Stimulated activated CD4-positive, alpha-beta T cell treated with anti-CD3 and anti-CD28 coated beads, Interleukin-1b, Interleukin-23, amount 100 ng/mL, for 1 hour (primary cell): ENCODE data around the gene DCDC2B.
A peak's percentile ranks its signal among the peaks of the same experiment; 100 is the strongest.

Experiments used
- DNase-seq, 2 donors: peaks; one replicate each; pipeline ENCODE4 v3.0.0-alpha.2; 2020; ENCODE audit warnings: low read depth in 2 of 2

DCDC2B gene

DNA sequence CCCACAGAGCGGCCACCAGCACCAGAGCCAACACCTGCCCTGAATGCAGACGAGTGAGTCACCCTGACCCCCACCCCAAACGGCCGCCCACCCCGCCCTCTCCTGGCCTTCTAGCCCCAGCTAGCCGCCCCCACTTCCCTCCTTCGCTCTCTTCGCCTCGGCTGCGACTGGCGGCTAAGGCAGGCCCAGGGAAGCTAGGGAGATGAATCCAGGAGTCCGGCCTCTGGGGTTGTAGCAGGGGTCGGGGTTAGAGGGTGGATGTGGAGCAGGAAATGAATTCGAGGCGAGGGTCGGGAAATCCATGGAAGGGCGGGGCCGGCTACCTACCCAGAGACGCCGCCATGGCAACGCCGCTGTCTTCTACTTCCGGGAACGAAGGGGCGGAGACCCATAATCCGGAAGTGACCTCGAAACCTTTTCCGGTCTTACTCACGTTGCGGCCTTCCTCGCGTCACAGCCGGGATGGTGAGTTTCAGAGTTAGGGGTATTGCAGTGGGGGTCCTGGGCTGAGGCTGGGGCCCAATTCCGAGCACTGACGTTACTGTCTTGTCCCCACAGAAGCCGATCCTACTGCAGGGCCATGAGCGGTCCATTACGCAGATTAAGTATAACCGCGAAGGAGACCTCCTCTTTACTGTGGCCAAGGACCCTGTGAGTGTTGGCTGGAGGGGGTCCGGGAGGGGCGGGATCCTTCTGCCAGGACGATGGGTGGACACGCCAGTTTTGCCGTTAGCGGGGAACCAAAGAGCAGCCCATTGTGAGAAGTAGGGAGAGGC, 13.3 kb downstream of the DCDC2B start, which contains the start of the genes EIF3I and TMEM234:
Gene EIF3I, plus strand, starts transcription at position 428 of the 776 bp plus-strand sequence. Its CDS starts 35 bp downstream, at position 463.
Gene TMEM234, minus strand, starts transcription at position 374 of the 776 bp plus-strand sequence. Its CDS starts 31 bp downstream, at position 343.
- DNase-seq = peak; percentile 74 to 77

DNA sequence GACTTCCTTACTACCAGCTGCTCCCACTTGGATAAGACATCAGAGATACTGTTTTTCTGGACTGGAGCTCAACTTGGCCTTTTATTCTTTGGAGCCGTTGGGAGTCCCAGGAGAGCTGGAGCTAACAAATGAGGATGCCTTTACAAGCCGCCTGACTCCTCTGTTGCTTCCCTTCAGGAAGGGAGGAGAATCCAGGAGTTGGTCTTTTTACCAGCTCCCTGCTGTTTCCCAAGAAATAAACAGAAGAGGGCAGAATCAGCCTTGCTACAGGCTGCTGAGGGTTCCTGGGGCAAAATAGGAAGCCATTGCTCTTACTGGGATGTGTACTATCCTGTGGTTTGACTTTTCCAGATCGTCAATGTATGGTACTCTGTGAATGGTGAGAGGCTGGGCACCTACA, 14.8 kb downstream of the DCDC2B start:
- no peak for DNase-seq

DNA sequence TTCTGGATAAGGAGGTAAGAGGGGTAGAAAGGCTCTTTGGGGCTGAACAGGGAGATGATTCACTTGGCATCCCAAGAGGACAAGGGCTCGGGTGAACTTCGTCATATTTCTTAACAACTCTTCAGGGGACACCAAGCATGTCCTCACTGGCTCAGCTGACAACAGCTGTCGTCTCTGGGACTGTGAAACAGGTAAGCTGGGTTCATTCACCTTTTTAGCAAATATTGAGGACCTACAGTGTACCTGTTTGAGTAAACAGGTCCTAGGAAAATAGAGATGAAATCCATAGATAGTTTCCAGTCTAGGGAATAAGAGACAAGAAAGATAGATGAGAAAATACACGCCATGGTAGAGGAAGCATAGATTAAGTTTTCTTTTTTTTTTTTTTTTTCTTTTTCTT, 15.4 kb downstream of the DCDC2B start:
- DNase-seq = no peak

DNA sequence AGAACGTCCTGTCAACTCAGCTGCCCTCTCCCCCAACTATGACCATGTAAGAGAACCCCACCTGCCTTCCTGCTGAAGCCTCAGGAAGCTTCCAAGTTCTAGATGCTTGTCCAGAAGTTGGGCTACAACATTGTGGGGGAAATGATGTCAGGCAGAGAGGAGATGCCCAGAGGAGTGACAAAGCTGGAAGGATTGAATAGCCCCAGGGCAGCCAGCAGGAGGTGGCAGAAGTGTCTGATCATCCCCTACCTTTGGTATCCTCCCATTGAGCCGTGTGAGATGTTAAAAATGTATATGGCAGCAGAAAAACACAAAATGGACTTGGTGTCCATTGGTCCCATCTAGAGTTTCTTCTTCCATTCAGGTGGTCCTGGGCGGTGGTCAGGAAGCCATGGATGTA, 19.9 kb downstream of the DCDC2B start:
- no peak for DNase-seq

DNA sequence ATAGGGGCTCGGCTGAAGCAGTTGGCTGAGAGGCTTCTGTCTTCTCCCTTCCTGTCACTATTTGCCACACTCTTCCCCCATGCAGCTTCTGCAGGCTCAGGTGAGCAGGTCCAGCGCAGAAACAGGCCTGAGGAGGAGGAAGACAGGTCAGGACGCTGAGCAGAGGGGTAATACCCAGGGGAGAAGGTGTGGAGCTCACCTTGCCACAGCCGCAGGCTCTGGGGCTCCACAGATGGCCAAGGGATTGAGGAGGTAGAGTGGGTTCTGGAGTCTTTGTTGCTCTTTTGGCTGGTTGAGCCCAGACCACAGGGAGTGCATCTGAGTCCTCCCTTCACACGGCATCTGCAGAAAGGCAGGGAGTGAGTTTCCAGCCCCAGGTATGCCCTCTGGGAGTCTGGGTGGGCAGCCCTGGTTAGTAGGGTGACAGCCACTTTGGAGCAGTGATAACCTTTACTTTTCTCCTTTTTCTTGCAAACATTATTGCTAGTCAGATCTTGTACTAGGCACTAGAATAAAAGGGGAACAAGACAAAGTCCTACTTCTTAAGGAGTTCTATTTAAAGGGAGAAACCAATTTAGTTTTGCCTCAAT, 23.0 kb downstream of the DCDC2B start:
- no peak for DNase-seq

DNA sequence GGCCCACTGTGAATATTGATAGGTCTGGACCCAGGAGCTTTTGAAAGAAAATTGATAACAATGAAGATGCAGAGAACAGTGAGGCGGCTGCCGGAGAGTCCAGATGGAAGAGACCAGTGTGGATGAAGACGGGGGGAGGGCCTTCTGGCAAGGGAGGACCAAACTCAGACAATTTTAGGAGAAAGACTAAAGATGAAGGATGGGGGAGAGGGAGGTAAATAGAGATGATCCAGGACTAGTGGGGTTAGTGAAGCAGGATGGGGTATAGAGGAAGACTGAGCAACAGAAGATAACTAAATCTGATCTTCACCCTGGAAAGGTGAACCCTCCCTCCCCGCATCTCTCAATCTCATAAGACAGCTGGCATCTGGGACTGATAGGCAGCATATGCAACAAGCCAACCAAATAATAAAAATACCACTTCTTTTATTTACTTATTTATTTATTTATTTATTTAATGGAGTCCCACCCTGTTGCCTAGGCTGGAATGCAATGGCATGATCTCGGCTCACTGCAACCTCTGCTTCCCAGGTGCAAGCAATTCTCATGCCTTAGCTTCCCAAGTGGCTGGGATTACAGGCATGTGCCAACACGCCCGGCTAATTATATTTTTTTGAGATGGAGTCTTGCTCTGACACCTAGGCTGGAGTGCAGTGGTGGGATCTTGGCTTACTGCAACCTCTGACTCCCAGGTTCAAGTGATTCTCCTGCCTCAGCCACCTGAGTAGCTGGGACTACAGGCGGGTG, 23.8 kb downstream of the DCDC2B start:
- DNase-seq = no peak

DNA sequence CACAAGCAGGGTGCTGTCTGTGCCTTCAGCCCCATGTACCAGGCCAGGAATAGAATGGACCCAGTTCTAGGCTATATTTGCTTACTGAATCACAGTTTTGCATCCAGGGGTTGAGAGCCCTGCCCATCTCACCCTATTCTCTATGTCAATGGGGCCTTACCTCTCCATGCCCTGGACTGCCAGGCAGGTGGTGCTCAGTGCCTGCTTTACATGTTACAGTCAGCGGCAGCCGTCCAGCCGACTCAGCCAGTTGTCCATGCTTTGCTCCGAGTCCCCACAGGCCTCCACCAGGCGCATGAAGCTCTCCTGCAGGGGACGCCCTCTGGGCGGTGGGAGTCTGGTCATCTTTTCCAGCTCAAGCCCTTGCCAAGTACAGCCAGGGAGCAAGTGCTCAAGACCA, 25.9 kb downstream of the DCDC2B start:
- no peak for DNase-seq

DNA sequence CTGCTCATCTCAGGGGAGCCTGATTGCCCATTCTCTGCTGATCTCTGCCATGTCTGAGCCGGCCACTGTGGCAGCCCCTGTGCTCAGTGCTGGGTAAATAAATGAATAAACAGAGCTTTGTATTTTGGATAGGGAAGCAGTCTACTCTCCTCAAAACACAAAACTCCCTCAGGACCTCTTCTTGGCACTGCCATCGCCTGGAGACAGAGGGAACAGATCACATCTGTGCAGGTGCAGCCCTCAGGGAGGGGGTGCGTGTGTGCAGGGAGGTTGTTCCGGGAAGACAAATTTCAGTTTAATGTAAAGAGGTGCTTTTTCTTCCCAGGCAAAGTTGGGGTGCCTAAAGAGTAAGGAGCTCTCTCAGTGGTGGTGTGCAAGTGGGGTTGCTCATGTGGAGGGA, 30.4 kb downstream of the DCDC2B start:
- no peak for DNase-seq

DNA sequence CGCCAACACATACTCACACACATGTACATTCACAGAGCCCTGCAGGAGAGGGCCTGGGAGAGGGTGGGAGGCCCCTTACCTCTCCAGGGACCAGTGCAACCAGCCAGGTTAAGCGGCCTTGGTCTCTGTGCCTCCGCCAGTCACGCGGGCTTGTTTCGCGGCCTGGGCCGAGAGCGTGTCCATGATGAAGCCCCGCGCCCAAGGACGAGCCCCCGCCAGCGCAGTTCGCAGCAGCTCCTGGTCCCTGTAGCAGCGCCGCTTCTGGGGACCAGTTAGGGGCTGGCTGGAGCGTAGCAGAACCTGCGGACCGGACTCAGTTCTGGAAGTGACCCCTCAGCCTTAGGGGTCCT, 30.9 kb downstream of the DCDC2B start:
- no peak for DNase-seq

DNA sequence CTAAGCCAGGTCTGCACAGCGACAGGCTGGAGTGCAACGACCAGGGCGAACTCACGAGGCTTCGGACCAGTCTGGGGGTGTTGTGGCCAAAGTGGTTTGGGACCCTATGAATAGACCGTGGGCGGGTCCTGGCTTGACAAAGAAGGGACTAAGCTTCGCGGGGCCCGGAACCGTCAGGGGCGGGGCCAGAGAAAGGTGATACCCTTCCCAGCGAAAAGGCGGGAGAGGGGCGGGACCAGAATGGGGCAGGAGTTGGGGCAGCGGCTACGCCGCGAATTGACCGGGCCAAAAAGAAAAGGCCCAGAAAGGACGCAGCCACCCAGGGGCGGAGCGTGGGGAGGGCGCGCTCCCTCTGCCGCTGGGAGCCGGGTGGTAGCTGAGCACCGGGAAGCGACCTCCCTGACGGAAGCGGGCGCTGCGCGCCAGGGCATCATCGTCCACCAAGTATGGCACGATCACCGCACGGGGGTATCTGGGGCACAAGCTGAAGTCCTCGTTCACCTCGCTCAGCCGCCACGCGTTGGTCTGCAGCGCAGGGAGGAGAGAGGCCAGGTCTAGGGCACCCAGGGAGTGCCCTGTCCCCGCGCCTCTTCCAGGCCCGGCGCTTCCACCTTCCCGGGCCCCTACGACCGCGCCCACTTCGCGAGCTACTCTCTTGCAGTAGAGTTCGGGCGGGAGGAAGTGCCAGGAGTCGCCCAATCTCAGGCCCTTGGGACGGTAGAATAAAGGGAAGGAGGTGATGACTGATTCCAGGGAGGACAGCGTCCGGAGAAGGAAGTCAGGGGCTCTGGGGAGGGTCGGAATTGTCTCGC, 31.5 kb downstream of the DCDC2B start:
- DNase-seq = no peak

DNA sequence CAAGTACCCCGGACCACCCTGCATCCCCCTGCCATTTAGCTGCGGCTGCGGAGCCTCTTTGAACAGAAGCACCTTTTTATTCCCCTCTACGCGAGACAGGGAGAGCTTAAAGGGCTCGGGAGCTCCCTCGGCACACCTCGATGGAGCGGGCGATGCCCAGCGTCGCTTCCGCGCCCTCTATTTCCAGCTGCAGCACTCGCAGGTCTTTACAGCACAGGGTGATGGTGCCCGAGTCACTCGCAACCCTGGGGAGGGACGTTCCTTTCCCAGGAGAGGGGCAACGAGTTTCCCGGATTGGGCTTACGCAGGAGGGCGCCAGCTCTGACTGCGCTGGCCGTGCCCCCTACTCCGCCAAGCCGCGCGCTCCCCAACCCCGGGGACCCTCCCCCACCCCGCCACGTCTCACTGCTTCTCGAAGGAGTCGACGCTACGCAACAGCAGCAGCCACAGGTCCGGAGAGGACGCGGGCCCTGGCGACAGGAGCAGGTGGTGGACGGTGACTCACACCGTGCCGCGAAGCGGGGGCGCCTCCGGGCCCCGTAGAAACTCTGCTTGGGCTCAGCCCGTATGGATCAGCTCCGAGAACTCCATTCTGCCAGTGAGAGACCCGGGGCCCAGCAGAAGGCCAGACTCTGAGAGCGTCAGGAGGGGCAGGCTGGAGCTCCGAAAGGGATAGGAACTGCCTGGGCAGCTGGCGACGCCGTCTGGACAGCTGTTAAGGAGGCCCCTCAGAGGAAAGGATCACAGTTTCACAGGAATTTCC, 32.3 kb downstream of the DCDC2B start:
- DNase-seq = no peak

DNA sequence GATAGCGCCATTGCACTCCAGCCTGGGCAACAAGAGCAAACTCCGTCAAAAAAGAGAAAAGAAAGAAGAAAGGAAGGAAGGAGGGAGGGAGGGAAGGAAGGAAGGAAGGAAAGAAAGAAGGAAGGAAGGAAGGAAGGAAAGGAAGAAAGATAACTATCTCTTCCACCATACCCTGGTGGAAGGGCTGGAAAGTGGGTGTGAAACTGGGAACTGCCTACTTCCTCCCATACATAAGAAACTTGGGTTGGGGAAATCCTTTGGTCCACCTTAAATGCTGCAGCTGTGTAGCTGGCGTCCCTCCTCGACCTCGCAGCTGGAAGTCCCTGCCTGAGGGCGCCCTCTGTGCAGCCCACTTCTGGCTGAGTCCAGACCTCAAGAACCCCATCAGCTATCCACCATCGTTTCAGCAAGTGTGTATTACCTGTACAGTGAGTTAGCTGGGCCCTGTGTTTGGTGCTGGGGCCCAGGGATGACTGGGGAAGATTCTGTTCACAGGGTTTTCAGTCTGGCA, 33.5 kb downstream of the DCDC2B start:
- no peak for DNase-seq

DNA sequence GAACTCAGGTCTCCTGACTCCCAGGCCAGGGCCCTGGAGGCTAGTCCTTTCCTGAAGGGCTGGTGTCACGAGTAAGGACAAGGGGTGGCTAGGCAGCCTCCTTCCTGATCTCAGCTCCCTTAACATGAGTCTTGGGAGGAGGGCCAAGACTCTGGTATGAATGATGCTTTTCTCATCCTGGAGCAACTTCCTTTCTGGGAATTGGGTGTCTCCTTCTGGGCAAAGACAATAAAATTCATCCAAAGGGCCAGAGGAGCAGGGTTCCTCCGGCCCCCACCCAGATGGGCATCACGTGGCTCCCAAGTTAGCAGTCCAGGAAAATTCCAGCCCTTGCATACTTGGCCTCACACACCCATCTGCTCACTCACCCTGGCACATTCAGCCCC, 38.0 kb downstream of the DCDC2B start, which contains the start of gene FAM167B:
Gene FAM167B, plus strand, starts transcription at position 335 of the 386 bp plus-strand sequence. CDS start 200 bp downstream, outside the sequence.
- no peak for DNase-seq

DNA sequence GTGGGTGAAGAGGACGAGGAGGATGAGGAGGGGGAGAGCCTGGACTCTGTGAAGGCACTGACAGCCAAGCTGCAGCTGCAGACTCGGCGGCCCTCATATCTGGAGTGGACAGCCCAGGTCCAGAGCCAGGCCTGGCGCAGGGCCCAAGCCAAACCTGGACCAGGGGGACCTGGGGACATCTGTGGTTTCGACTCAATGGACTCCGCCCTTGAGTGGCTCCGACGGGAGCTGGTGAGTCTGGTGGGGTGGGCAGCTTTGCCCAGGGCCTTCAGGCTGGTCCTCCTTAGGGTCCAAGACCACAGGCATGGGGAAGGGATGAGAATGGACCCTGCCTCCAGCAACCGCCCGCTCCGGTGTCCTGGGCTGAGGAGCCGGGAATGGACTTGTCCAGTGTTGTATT, 38.6 kb downstream of the DCDC2B start:
- DNase-seq = no peak

DNA sequence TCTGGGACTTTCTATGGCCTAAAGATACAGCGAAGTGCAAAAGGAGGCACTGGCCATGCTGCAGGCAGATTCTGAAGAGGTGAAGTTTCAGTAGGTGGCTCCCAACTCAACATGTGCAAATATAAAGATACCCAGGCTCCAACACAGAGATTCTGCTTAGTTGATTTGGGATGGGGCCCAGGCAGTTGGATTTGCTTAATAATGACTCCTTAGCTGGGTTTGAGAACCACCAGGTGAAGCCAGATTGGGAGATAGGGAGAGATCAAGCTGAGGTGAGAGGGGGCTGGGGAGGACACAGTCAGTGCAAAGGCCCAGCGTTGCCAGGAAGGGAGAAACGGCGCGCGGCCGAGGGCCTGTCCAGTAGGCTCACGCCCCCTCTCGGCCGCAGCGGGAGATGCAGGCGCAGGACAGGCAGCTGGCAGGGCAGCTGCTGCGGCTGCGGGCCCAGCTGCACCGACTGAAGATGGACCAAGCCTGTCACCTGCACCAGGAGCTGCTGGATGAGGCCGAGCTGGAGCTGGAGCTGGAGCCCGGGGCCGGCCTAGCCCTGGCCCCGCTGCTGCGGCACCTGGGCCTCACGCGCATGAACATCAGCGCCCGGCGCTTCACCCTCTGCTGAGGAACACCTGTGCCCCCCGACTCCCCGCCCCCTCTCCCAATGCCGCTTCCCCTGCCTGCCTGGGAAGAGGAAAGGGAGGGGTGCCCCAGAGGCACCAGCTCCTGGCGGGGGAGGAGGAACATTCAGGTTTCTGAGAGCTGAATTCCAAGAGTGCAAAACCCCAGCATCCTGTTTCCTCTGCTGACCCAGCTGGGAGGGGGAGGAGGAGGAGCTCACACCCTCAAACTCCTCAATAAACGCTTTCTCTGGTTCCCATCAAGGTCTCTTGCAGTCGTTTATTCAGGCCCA, 39.3 kb downstream of the DCDC2B start:
- peak; percentile 47 to 63 for DNase-seq

DNA sequence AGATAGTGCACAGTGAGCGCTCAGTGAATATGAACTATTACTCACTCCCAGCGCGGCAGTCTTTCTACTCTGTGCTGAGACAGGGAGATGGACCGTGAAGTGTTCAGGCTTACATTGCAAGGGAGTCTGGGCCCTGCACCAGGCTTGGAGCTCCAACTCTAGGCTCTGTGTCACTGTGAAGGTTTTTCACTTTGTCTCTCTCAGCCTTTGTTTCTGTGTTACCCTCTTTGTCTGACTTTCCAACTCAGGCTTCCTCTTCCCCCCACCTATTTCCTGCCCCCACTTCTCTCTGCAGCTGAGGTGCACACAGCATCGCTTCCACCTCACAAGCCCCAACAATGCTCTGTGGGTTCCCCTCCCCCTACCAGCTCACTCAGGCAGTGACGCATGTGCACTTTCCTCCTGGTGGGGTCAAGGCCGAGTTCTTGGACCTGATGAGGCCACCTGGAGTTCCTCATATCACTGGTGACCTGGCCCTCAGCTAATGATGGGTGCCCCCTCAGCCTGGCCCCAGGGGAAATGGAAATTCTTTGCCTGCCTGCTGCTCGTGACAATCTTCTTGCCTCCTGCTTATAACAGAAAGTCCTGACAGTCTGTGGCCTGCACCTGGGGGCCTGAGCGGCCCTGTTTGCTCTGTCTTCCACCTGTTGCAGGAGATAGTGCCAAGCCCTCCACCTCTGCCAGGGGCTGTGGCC, 41.1 kb downstream of the DCDC2B start:
- peak in 1 of 2 donors; percentile 65 for DNase-seq

DNA sequence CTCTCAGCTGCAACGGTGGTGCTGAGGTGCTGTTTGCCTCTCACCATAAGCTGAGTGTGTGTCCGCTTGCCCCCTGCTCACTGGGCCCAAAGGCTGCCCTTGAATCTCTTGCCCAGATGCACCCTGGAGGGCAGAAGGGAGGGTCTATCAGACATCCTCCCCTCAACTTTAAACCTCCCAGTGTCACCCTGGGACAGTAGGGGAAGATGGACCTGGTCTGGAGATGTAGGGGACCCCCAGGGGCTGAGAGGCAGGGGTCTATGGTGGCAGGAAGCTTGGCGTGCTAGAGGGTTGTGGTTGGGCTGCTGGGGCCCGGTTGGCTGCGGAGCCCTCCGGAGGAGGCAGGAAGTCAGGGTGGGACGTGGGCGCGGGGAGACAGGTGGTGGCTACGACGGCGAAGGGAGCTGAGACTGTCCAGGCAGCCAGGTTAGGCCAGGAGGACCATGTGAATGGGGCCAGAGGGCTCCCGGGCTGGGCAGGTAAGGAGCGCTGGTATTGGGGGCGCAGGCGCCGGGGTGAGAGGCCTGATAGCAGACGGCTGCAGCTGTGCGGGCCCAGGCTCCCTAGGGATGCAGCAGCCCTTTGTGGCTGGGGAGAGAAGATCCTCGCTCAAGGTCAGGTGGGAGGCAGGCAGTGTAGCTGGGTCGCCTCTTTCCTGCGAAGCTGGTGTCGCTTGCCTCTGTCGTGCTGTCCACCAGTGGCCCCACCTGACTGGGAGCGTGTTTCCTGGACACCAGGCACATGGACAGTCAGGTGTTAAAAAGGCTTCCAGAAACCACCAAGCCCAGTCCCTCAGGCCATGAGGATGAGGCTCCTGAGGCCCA, 42.2 kb downstream of the DCDC2B start, which contains the start of gene LCK:
Gene LCK, plus strand, starts transcription at position 373 of the 824 bp plus-strand sequence. CDS start 23,065 bp downstream, outside the sequence.
- DNase-seq = no peak
